ENCODE measurements around the gene MYCBPAP.

GRCh38 chr17:50495918-50496317 is 12.3 kb upstream of the MYCBPAP start:
- TF ChIP-seq CTCF (IDR thresholded peaks at IDR 0.05 in 4 of 5, conservative IDR thresholded peaks at IDR 0.05 in 1 of 5) (no peak), POLR2A (IDR thresholded peaks at IDR 0.05) (no peak)
